GM20000 (cell line): ENCODE measurements around the gene TSEN54.

Experiments used
- DNase-seq: peaks from one replicate; pipeline ENCODE4 v3.0.0; 2012; ENCODE audit warnings: low spot score
- CTCF ChIP-seq: IDR thresholded peaks from 2 replicates; pipeline ENCODE4 v1.5.1; 2012; ENCODE audit warnings: mild to moderate bottlenecking, control low read depth; ENCODE audit errors: extremely low read depth, missing control alignments

The TSEN54 gene

GRCh38 chr17:75570034-75570676, 53.8 kb downstream of the TSEN54 start:
- TF ChIP-seq CTCF = no peak
- DNase-seq = no peak

- TF ChIP-seq CTCF = no peak
- DNase-seq = no peak
Measured at GRCh38 chr17:75570772-75571171, 54.4 kb downstream of the TSEN54 start.

DNA sequence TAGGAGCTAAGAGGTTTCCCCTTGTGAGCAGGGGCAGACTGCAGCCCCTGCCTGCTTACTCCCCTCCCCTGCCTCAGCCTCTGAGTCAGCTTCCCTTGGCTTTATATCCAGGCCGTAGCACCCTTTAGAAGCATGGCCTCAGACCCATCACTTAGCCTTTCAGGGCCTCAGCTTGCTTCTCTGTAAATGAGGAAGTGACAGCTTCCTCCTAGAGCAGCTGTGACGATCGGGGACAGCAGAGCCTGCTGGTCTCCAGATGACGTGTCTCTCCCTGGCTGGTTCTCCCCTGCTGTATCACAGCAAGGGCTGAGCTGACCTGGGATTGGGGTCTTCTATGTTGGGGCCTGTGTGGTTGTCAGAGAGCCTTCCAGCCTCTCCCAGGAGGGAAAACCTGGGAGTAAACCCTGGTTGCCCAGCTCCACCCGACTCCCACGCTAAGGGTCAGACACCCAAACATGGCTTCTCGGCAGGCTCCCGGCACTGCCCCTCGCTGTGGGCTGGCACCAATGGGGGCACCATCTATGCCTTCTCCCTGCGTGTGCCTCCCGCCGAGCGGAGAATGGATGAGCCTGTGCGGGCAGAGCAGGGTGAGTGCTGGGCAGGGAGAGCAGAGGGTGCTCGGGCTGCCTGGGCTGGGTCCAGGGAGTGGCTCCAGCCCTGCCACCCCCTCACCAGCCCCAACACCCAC, 55.0 kb downstream of the TSEN54 start:
- peak; percentile 88 for DNase-seq
- TF ChIP-seq CTCF = no peak

DNA sequence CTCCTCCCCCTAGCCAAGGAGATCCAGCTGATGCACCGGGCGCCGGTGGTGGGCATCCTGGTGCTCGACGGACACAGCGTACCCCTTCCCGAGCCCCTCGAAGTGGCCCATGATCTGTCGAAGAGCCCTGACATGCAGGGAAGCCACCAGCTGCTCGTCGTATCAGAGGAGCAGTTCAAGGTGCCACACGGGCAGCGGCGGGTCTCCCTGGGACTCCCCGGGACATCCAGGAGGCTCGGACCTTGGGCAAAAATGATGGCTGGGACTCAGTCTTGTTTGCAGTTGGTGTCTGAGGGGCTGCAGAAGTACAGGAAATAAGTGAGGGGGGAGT, 55.5 kb downstream of the TSEN54 start:
- DNase-seq = no peak
- TF ChIP-seq CTCF = no peak

- DNase-seq = no peak
- no peak for TF ChIP-seq CTCF
Measured at GRCh38 chr17:75572713-75573539, 56.6 kb downstream of the TSEN54 start.

DNA sequence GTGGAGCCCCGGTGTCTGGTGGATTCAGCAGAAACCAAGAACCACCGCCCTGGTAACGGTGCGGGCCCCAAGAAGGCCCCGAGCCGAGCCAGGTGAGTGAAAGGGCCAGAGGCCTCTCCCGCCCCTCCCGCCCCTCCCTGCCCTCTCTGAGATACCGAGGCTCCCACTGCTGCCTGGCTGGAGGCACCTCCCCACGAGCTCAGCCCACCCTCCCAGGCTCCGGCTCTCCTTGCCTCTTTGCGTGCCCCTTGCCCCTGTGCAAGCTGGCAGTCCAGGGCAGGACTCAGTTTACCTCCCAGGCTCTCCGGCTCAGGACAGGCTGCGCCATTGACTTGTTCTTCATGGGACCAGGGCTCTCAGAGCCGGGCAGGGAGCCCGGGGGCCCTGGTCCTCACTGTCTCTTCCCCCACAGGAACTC, 57.2 kb downstream of the TSEN54 start:
- no peak for TF ChIP-seq CTCF
- DNase-seq = no peak

- no peak for TF ChIP-seq CTCF
- no peak for DNase-seq
Measured at GRCh38 chr17:75573994-75574393, 57.7 kb downstream of the TSEN54 start.
